ENCODE measurements around the gene TCF12. TPM values are rescaled to one million over a fixed set of nuclear protein-coding genes. Genes with fewer than 3 reads are reported as not detected.
"Not testable (repeated sequence)": the region's sequence is repeated elsewhere in the genome, so short reads cannot be mapped to it uniquely, and the experiment has no call there.

The TCF12 gene
- total RNA-seq, 1 donor from 2014 or later, result 48.4 TPM

DNA sequence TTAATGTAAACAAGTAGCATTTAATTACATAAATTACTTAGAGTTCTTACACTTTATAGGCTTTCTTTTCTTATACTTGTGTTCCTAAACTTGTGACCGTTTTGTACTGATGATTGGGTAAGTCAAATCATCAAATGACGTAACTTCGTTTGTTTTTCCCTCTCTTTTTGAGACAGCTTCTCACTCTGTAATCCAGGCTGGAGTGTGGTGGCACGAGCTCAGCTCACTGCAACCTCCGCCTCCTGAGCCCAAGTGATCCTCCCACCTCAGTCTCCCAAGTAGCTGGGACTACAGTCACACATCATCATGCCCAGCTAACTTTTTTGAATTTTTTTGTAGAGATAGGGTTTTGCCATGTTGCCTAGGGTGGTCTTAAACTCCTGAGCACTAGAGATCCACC lies 226.0 kb downstream of the TCF12 start:
- intact Hi-C loops (cut with micrococcal nuclease), result loop anchor here (10.0 kb wide), 1 partner anchor 220 kb away; no protein-coding TSS in a partner anchor
- ATAC-seq, result peak; percentile 16
- DNase-seq, result no peak

DNA sequence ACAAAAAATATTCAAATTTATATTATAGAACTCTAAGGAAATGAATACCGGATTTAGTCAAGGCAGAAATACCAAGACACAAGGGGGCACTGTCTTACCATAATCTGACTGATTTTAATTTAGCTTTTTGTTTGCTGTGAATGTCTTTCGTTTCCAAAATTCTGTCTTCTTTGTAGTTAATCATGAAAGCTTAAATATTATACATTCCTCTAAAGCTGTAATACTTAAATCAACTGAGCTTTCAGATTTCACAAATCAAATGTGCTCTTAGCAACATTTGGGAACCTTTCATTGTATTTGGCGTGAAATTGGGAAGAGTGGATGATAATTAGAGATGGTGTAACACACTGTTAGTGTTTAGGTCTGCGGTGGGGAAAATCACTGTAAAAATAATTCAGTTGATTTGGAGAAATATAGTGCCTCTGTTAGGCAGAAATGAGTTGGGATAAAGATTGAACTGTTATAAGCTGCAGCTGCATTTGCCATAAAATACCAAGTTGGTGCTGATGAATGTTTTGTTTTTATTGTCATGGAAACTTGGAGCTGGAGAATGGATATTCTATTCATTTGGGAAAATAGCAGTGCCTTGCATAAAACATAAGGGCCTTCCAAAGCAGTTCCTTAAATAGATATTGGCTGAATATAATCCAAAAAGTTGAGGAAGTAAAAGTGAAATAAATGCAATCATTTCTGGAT lies 228.2 kb downstream of the TCF12 start:
- DNase-seq (no peak), ATAC-seq (peak; percentile 59)
- intact Hi-C loops (cut with micrococcal nuclease), result loop anchor here (2.0 to 10.0 kb wide), 3 partner anchors 66 to 222 kb away; no protein-coding TSS in a partner anchor

DNA sequence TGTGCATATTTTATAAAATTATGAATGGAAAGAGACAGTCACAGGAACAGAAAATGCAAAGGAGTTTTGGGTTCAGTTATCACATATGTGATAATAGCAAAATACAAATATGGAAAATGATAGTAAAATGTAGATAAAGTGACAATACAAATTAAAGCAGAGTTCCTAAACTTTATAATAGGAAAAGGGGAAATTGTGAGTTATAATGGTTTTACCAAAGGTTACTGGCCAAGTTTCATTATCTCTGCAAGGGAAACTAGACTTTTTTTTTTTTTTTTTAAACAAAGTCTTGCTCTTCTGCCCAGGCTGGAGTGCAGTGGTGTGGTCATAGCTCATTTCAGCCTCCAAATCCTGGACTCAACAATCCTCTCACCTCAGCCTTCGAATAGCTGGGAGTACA lies 229.2 kb downstream of the TCF12 start:
- intact Hi-C loops (cut with micrococcal nuclease), result loop anchor here (2.0 to 10.0 kb wide), 3 partner anchors 65 to 223 kb away; no protein-coding TSS in a partner anchor
- ATAC-seq, result no peak
- DNase-seq, result no peak

DNA sequence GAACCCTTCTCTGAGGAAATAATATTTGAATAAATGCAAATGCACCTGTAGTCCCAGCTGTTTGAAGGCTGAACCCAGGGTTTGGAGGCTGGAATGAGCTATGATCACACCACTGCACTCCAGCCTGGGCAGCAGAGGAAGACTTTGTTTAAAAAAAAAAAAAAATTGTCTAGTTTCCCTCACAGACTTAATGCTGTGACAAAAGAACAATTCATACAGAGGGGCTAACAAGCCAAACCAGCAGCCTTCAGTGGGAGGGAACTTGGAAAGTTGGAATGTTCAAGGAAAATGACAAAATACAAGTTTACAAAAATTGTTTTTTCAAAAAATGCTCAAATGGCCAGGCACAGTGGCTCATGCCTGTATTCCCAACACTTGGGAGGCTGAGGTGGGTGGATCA lies 229.8 kb downstream of the TCF12 start:
- ATAC-seq (peak; percentile 38), DNase-seq (no peak)
- intact Hi-C loops (cut with micrococcal nuclease), result loop anchor here (5.0 to 10.0 kb wide), 2 partner anchors 159 to 223 kb away; no protein-coding TSS in a partner anchor

DNA sequence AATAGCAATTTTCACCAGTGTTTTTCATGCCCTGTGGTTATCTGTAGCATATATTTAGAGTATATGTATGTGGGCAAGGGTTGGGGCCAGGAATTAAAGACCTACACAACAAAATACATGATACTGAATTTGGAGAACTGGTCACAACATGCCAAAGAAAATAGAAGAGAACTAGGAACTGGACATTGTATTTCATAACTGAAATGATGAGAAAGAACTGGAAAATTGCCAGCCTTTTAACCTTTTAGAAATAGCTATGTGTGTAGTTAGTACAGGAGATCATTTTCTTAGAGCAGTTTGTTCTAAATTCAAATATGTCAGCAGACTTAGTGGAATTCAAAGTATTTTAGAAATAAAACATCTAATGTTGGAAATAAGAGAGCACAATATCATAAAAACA lies 230.8 kb downstream of the TCF12 start:
- ATAC-seq (peak; percentile 50), DNase-seq (no peak)
- intact Hi-C loops (cut with micrococcal nuclease), result loop anchor here (5.0 to 10.0 kb wide), 2 partner anchors 158 to 224 kb away; no protein-coding TSS in a partner anchor

DNA sequence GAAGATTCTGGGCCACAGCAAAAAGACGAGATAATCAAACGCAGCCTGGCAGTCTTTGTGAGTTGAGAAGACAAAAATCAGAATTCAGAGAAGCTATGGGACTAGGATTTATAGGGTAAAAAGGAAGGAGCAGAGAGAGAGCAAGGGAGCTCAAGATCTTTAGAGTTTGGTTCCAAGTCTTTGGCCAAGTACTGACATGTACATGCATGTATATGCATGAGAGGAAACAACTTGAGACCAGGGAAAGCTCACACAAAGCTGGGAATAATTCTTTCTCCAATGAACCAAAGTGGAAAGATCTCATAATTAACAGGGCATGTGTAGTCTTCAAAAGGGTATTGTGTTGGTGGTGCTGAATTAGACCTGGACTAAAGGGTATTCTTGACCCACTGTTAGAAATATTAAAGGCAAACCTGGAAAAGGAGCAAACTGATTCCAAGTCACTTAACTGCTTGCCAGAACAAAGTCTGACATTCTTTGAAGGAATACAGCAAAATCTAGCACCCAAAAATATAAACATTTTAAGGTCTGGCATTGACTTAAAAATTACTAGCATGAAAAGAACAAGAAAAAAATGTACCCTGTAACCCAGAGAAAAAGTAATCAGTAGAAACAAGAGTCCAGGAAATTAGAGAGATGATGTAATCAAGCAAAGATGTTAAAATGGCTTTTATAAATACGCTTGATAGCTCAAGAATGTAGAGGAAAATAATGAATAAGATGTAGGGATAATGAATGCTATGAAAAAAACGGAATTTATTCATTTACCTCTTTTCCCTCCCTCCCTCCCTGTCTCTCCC lies 231.8 kb downstream of the TCF12 start:
- DNase-seq (no peak), ATAC-seq (no peak)
- intact Hi-C loops (cut with micrococcal nuclease), result no loop called here

DNA sequence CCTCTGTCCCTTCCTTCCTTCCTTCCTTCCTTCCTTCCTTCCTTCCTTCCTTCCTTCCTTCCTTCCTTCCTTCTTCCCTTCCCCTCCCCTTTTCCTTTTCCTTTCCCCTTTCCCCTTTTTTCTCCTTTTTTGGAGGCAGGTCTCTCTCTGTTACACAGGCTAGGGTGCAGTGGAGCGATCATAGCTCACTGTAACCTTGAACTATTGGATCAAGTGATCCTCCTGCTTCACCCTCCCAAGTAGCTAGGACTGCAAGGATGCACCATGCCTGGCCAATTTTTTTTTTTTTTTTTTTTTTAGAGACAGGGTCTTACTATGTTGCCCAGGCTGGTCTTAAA lies 232.4 kb downstream of the TCF12 start:
- DNase-seq; intact Hi-C loops (cut with micrococcal nuclease); ATAC-seq: not testable (repeated sequence)

DNA sequence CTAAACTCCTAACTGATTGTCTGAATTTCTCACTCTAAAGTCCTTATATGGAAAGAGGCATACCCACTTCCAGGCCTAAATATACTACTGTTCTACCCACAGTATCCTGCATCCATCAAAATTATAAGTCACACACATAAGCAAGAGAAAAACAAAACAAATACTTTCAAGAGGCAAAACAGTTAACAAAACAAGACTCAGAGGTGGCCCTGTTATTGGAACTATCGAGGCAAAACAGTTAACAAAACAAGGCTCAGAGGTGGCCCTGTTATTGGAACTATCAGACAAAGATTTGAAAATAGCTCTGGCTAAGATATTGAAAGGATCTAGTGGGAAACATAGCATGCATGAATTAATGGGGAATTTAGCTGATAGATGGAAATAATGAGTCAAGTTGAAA lies 233.7 kb downstream of the TCF12 start:
- ATAC-seq, result no peak
- intact Hi-C loops (cut with micrococcal nuclease), result no loop called here
- no peak for DNase-seq

DNA sequence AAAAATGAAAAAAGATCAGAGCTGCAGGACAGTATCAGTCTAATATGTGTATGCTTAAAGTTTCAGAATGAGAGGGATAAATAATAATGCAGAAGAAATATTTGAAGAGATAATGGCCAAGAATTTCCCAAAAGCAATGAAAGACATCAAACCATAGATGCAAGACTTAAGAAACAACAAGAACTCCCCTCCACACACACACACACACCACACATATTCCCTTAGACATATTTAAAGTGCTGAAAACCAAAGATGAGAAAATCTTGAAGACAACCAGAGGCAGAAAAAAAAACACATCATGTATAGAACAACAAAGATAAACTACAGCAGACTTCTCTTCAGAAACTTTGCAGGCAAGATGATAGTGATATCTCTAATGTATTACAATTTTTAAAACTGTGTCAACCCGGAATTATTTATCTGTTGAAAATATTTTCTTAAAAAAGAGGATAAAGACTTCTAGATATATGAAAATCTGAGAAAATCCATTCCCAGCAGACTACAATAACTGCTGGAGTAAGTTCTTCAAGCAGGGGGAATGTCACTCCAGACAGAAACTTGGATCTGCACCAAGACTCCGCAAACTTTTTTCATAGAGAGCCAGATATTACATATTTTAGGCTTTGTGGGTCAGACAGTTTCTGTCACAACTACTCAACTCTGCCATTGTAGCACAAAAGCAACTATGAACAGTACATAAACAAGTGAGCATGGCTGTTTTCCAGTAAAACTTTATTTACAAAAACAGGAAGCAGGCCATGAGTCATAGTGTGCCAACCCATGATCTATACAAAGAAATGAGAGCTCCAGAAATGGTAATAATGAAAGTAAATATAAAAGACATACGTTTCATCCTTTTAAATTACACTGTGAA lies 234.5 kb downstream of the TCF12 start:
- no peak for DNase-seq
- peak; percentile 9 for ATAC-seq
- intact Hi-C loops (cut with micrococcal nuclease), result no loop called here

DNA sequence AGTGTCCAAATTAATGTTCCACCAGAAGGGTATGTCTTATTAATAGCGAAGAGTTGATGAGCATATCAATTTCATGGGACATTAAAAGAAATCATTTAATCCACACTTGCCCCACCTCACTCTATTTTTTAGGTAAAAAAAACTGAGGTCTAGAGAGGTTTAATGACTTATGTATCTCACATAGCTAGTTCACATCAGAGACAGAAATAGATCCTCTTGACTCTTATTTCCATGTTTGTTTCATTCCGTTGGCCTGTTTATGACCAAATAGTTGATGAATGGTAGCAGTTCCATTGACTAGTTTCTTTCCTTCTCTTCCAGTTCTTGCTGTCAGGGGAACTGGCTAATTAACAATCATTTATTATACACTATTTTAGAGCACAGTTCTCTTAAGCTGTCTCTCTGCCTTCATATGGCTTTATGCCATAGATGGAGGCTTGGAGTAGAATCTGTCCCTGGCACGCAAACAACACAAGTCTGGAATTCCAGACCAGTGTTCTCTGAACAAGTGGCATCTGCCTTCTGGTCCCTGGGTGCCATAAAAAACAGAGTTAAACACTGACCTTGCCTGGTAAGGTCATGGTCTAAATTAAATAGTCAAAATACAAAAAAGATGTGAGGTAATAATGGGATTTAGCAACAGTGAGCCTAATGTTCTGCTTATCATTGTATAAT lies 237.9 kb downstream of the TCF12 start:
- ATAC-seq (peak; percentile 78), DNase-seq (no peak)
- intact Hi-C loops (cut with micrococcal nuclease), result no loop called here

DNA sequence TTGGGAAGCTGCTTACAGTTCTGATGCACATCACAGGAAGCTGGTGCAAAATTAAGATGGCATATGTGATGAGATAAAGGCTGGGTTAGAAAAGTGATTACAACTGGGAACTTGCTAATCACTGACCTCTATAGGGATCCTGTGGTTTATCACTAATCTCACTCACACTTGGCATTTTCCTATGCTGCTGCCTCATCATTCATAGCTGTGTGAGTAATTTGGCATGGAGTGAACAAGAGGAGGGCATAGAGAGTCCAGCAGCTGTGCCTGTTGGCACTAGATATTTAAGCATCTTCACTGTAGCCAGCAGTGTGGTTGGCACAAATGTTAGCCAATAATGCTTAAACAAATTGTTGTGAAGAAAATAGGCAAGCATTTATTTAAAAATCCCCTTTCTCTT lies 240.1 kb downstream of the TCF12 start:
- DNase-seq, result no peak
- ATAC-seq, result peak; percentile 88
- intact Hi-C loops (cut with micrococcal nuclease), result no loop called here

DNA sequence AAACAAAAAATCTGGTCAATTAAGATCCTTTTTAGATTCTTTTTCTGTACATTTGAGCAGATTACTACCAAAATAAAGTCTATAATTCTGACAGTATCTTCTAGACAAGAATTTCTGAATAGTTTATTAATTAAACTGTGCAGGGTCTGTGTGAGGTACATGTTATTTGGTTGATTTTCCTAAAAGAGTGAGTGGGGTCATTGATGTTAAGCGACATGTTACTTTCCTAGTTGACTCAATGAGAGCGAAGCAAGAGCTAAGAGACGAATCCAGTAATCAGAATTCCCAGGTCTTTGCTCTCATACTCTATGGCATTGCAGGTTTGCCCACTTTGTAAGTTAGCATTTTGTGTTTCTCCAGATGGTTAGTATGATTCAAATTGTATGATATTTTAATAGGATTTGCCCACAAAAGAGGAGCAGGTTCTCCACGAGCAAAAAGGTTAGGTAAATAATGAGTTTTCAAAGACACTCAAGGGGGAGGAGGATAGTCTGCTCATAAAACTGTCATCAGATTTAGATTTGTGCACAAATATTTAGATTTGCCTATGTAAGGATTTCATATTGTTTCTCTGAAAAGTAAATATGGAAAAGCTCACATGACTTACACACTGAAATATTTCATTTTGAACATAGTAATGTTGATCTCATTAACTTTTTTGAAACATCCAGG lies 240.7 kb downstream of the TCF12 start:
- ATAC-seq (no peak), DNase-seq (no peak)
- intact Hi-C loops (cut with micrococcal nuclease), result no loop called here

DNA sequence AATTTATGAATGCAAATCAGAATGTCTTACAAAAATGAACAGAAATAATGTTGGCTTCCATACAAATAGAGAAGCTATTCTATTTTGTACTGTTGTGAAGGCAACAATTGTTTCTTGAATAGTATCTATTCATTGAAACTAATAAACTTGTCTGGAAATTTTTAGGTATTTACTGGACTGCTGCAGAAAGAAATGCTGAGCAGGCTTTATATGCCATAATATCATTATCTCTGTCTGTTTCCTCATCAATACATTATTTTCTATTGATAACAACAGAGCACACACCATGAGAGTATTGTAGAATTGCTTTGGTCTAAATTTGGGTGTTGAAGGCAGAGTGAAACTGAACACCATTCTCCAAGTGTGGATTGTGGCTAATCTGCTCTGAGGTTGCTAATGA lies 241.3 kb downstream of the TCF12 start:
- ATAC-seq, result no peak
- DNase-seq, result no peak
- intact Hi-C loops (cut with micrococcal nuclease), result no loop called here

DNA sequence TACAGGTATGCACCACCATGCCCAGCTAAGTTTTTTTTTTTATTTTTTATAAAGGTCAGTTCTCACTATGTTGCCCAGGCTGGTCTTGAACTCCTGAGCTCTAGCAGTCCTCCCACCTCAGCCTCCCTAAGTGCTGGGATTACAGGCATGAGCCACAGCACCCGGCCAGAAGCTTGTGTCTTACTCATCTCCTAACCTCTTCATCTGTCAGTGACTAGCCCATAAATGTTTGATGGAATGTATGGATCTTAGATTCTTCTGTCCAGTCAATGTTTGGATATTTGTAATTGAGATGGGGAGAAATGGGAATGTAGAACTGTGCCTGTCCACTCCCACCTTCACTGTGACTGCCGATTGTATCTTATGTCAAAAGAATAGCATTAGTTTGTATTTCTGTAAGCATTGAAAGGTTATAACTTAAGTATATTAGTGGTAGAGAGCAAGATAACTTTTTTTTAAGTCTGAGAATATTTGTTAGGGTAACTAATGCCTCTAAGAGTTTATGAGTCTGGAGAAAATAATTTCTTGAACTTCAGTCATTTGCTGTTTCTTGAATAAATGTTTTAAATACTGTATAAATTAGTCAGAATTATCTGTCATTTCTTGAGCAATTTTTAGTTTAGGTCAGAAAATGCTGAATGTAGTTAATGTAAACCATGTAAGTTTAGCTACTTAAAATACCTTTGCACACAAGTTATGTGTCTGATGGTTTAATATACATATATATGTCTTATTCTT lies 242.5 kb downstream of the TCF12 start:
- no peak for ATAC-seq
- intact Hi-C loops (cut with micrococcal nuclease), result no loop called here
- DNase-seq, result no peak

DNA sequence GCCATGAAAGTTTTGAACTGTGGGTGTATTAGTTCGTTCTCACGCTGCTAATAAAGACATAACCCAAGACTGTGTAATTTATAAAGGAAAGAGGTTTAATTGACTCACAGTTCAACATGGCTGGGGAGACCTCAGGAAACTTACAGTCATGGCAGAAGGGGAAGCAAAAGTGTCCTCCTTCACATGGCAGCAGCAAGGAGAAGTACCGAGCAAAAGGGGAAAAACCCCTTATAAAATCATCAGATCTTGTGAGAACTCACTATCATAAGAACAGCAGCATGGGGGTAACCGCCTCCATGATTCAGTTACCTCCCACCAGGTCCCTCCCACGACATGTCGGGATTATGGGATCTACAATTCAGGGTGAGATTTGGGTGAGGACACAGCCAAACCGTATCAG lies 245.8 kb downstream of the TCF12 start:
- ATAC-seq; intact Hi-C loops (cut with micrococcal nuclease); DNase-seq: not testable (repeated sequence)

DNA sequence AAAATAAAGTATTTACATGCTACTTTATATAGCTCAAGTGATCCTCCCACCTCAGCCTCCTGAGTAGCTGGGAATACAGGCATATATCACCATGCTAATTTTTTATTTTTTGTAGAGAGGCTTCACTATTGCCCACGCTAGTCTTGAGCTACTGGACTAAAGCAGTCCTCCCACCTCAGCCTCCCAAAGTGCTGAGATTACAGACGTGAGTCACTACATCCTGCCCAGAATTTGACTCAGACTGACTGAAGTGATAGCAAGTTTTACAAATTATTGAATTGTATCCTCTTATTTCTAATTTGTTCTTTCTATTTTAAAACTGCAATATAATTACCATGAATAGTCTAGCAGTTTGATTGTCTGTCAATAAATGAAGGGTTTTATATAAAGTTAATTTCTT lies 247.5 kb downstream of the TCF12 start:
- ATAC-seq (no peak), DNase-seq (no peak)
- intact Hi-C loops (cut with micrococcal nuclease), result no loop called here

DNA sequence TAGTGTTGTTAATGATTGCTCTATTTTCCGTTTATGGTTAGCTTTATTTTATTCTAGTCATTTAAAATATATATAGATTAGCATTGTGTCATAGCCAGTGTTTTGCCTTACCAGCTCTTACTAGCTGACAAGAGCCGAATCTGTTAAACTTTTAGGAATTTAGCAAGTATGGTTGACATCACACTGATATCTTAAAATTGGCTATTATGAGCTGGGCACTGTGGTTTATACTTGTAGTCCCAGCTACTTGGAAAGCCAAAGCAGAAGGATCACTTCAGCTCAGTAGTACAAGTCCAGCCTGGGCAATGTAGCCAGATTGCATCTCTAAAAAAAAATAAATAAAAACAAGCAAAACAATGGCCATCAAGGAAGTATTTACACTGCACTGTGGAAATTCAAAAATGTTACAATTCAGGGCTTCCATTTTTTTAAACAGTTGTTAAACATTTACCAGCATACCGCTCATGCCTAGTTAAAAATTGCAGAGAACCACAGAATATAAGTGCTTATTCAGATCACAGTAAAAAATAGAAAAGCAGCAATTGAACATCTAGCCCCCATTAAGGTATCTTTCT lies 249.5 kb downstream of the TCF12 start:
- DNase-seq (no peak), ATAC-seq (no peak)
- intact Hi-C loops (cut with micrococcal nuclease), result no loop called here

DNA sequence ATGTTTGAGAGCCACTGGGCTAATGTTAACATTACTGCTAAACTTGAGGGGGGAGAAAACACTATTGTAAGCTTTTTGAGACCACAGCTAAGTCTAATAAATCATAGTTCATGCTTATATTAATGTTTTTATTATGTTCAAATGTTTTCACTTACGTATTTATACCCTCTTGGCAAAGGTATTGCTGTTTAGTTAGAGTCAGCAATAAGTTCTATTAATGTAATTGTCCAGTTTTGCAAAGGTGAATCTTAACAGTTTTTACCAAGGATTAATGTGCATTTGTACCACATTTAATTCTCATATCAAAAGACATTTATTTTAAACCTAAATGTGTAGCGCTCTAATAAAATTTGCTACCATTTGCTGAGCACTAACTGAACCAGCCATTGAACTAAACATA lies 251.2 kb downstream of the TCF12 start:
- intact Hi-C loops (cut with micrococcal nuclease), result no loop called here
- ATAC-seq (no peak), DNase-seq (no peak)
